IMR-90 (cell line): ENCODE data around the gene ZNF263. TPM values are rescaled to one million over a fixed set of nuclear protein-coding genes. Genes with fewer than 3 reads are reported as not detected.

Source experiments
- ATAC-seq: fragments of 200-7000 bp; cut with Tn5 transposase; 2 replicates; pipeline ENCODE4 v1.9.1; 2020; ENCODE audit warnings: low read depth, mild to moderate bottlenecking, moderate library complexity
- BruUV-seq: library from RNA; stranded (reverse); fragments of 400-500 nt; replicated peaks from 2 replicates; lab custom pipeline; 2021; lab: Mats Ljungman, UMichigan
- CTCF ChIA-PET: fragments of 300-600 bp; formaldehyde crosslinking; extraction: SDS; loops from one replicate; lab custom pipeline; 2021; ENCODE audit warnings: antibody characterized with exemption; lab: Yijun Ruan, JAX
- POLR2A ChIA-PET: fragments of 300-600 bp; sonication (Branson Sonifier 250); formaldehyde crosslinking; loops from one replicate; lab custom pipeline; 2022; ENCODE audit warnings: antibody characterized with exemption; ENCODE audit not compliant: unreplicated experiment; lab: Charles Lee
- DNase-seq: peaks from one replicate; pipeline ENCODE4 v3.0.0; 2013
- H2AFZ ChIP-seq: replicated peaks from 2 replicates; pipeline ENCODE3; 2013; ENCODE audit warnings: low read length, mild to moderate bottlenecking; ENCODE audit not compliant: poor library complexity
- H2AK5ac ChIP-seq: 2 replicates; pipeline ENCODE4 v1.6.1; 2013; ENCODE audit warnings: low read depth, low read length, inconsistent platforms
- H2AK9ac ChIP-seq: replicated peaks from 2 replicates; pipeline ENCODE3; 2013; ENCODE audit warnings: mild to moderate bottlenecking, low read depth, low read length, moderate library complexity; ENCODE audit not compliant: poor library complexity
- H2BK120ac ChIP-seq: 2 replicates; pipeline ENCODE4 v1.6.1; 2013; ENCODE audit warnings: low read depth, low read length, inconsistent platforms
- H2BK15ac ChIP-seq: 3 replicates; pipeline ENCODE4 v1.6.1; 2013; ENCODE audit warnings: low read depth, low read length, inconsistent platforms
- H2BK20ac ChIP-seq: 2 replicates; pipeline ENCODE4 v1.6.1; 2013; ENCODE audit warnings: low read depth, mild to moderate bottlenecking, inconsistent platforms, low read length, moderate library complexity
- H2BK5ac ChIP-seq: 2 replicates; pipeline ENCODE4 v1.6.1; 2013; ENCODE audit warnings: mild to moderate bottlenecking, low read depth, low read length, inconsistent platforms; ENCODE audit not compliant: poor library complexity, severe bottlenecking
- H3K14ac ChIP-seq: replicated peaks from 2 replicates; pipeline ENCODE4 v1.6.1; 2013; ENCODE audit warnings: low read depth, low read length, inconsistent platforms
- H3K18ac ChIP-seq: 2 replicates; pipeline ENCODE4 v1.6.1; 2013; ENCODE audit warnings: low read depth, low read length, control low read depth
- H3K23ac ChIP-seq: 2 replicates; pipeline ENCODE4 v1.6.1; 2013; ENCODE audit warnings: low read depth, low read length, inconsistent platforms
- H3K27ac ChIP-seq: 2 replicates; pipeline ENCODE4 v1.5.1; 2013; ENCODE audit warnings: mild to moderate bottlenecking, control low read depth, low read length; ENCODE audit not compliant: insufficient read depth
- H3K27me3 ChIP-seq: 2 replicates; pipeline ENCODE4 v1.6.1; 2013; ENCODE audit warnings: low read length; ENCODE audit not compliant: control insufficient read depth, insufficient read depth
- H3K36me3 ChIP-seq: 2 replicates; pipeline ENCODE4 v1.6.1; 2013; ENCODE audit warnings: low read length, mixed read lengths; ENCODE audit not compliant: control insufficient read depth, insufficient read depth
- H3K4ac ChIP-seq: 2 replicates; pipeline ENCODE4 v1.6.1; 2013; ENCODE audit warnings: low read depth, low read length, inconsistent platforms
- H3K4me1 ChIP-seq: 2 replicates; pipeline ENCODE4 v1.6.1; 2013; ENCODE audit warnings: low read length, mixed read lengths; ENCODE audit not compliant: control insufficient read depth, insufficient read depth
- H3K4me2 ChIP-seq: 2 replicates; pipeline ENCODE4 v1.6.1; 2013; ENCODE audit warnings: low read depth, mild to moderate bottlenecking, control low read depth, low read length, moderate library complexity
- H3K4me3 ChIP-seq: 2 replicates; pipeline ENCODE4 v1.5.1; 2013; ENCODE audit warnings: low read depth, mild to moderate bottlenecking, control low read depth, low read length, moderate library complexity; ENCODE audit not compliant: insufficient read depth
- H3K56ac ChIP-seq: 2 replicates; pipeline ENCODE4 v1.6.1; 2013; ENCODE audit warnings: low read length, inconsistent platforms; ENCODE audit not compliant: insufficient read depth; ENCODE audit errors: extremely low read depth
- H3K79me1 ChIP-seq, 2 experiments: 2 replicates each; pipeline ENCODE4 v1.6.1; 2013; ENCODE audit warnings: low read length in 2 of 2, inconsistent platforms in 1 of 2, low read depth in 1 of 2
- H3K9ac ChIP-seq: 2 replicates; pipeline ENCODE4 v1.6.1; 2013; ENCODE audit warnings: low read depth, low read length, control low read depth
- H3K9me1 ChIP-seq: 2 replicates; pipeline ENCODE4 v1.6.1; 2013; ENCODE audit warnings: low read length, inconsistent platforms; ENCODE audit not compliant: insufficient read depth
- H3K9me3 ChIP-seq: 2 replicates; pipeline ENCODE4 v1.6.1; 2013; ENCODE audit warnings: low read length; ENCODE audit not compliant: control insufficient read depth, insufficient read depth
- H4K20me1 ChIP-seq: 2 replicates; pipeline ENCODE4 v1.6.1; 2013; ENCODE audit warnings: low read length, inconsistent platforms; ENCODE audit not compliant: insufficient read depth
- H4K5ac ChIP-seq: 2 replicates; pipeline ENCODE4 v1.6.1; 2013; ENCODE audit warnings: mild to moderate bottlenecking, low read depth, low read length, control low read depth
- H4K8ac ChIP-seq, 2 experiments: 2 replicates each; pipeline ENCODE4 v1.6.1; 2013; ENCODE audit warnings: low read depth in 2 of 2, low read length in 2 of 2, control low read depth in 1 of 2, inconsistent platforms in 1 of 2
- H4K91ac ChIP-seq: 2 replicates; pipeline ENCODE4 v1.6.1; 2013; ENCODE audit warnings: low read depth, low read length, inconsistent platforms; ENCODE audit not compliant: insufficient read depth
- CEBPB ChIP-seq: IDR thresholded peaks from 2 replicates; pipeline ENCODE4 v1.6.1; 2012; ENCODE audit warnings: low read depth, low read length, improper control_type of control experiment
- CTCF ChIP-seq: conservative IDR thresholded peaks from 2 replicates; pipeline ENCODE4 v1.5.1; 2012; ENCODE audit warnings: mild to moderate bottlenecking, low read depth, low read length, improper control_type of control experiment
- WGBS, 2 experiments: methylation state at CpG; one replicate each; pipeline versions ENCODE4 v1.1.5 to v1.1.7; 2013; ENCODE audit warnings: missing lambda C conversion rate in 2 of 2; ENCODE audit not compliant: insufficient read length in 1 of 2; ENCODE audit errors: extremely low coverage in 2 of 2; 5-methylcytosine and 5-hydroxymethylcytosine counted together
- dilution Hi-C: fragments of 300-500 bp; cut with HindIII; formaldehyde crosslinking; loops from one replicate; pipeline ENCODE4 v1.14.3; 2018; ENCODE audit warnings: low sequenced_read_pairs; ENCODE audit not compliant: unreplicated experiment
- in situ Hi-C: fragments of 300-500 bp; cut with MboI; formaldehyde crosslinking; loops from 3 replicates; pipeline ENCODE4 v1.14.3; 2019; ENCODE audit warnings: low sequenced_read_pairs, inconsistent platforms, mixed read lengths
- intact Hi-C: fragments of 100-400 bp; cut with micrococcal nuclease; formaldehyde crosslinking; loops from 2 replicates; pipeline ENCODE4 v1.10.0; 2022
- polyA plus RNA-seq, 3 experiments: library from polyadenylated mRNA; depleted of rRNA; stranded (reverse); fragments of >200 nt; gene quantifications; 2 replicates each; pipeline ENCODE4 v1.2.3, GENCODE V29; 2012; ENCODE audit warnings: low replicate concordance in 1 of 3
- total RNA-seq: library from RNA; depleted of rRNA; stranded (reverse); fragments of >200 nt; gene quantifications from 2 replicates; pipeline ENCODE4 v1.2.3, GENCODE V29; 2012

ZNF263 gene
- total and polyA plus RNA-seq, 2 of the 4 experiments (the other 2 are of a cell fraction): 20.8 to 40.3 TPM

GRCh38 chr16:3256146-3256865 lies 27.0 kb upstream of the ZNF263 start, which contains the start of gene MEFV:
TSS of gene MEFV (minus strand) at chr16:3256633. CDS start at chr16:3256587, 46 bp downstream.
- intact Hi-C loops: no loop called here
- Histone ChIP-seq H3K4me3 (no peak within 1 kb of the TSS), H3K56ac (no peak within 1 kb of the TSS), H2BK20ac (no peak within 1 kb of the TSS), H3K27me3 (peaks cover 14% of the 10 kb centered on the region), H2AK9ac (peak within 1 kb of the TSS; percentile 42), H3K4me1 (no peaks in the 10 kb centered on the region), H3K4ac (no peak within 1 kb of the TSS), H3K9ac (no peak within 1 kb of the TSS), H3K14ac (no peak within 1 kb of the TSS), H3K23ac (no peak within 1 kb of the TSS), H3K27ac (no peak within 1 kb of the TSS), H2AK5ac (no peak within 1 kb of the TSS), H4K8ac (no peak within 1 kb of the TSS), H4K5ac (no peak within 1 kb of the TSS), H3K79me1 (no peaks in the 10 kb centered on the region), H3K9me1 (no peaks in the 10 kb centered on the region), H3K9me3 (no peaks in the 10 kb centered on the region; the same call in 1 of the 2 replicates), H3K18ac (no peak within 1 kb of the TSS), H4K20me1 (no peaks in the 10 kb centered on the region), H4K91ac (no peak within 1 kb of the TSS), H3K36me3 (no peaks in the 10 kb centered on the region), H2BK15ac (no peak within 1 kb of the TSS), H2BK120ac (no peak within 1 kb of the TSS), H3K4me2 (no peak within 1 kb of the TSS), H2BK5ac (no peak within 1 kb of the TSS), H2AFZ (no peak within 1 kb of the TSS)
- in situ Hi-C loops: no loop called here
- WGBS, 2 experiments: 59% methylated on average over 5 of the region's 14 CpGs; no CpG with 5 or more reads in 1 of the 2 experiments
- no TSS peak for BruUV-seq
- DNase-seq (peak; percentile 5), ATAC-seq (no peak; the same call in 1 of the 2 replicates)
- TF ChIP-seq CEBPB (0 out of 2 replicates have a peak, but pooled peaks have one; percentile 12), CTCF (no peak)
- POLR2A ChIA-PET: no interaction called here
- CTCF ChIA-PET: no interaction called here
- dilution Hi-C loops: no loop called here
